ENCODE results near the gene KIAA1217. TPM values are rescaled to one million over a fixed set of nuclear protein-coding genes. Genes with fewer than 3 reads are reported as not detected.

KIAA1217 gene
- total RNA-seq, 3 donors from 2014 or later (not counting 1 experiment from before 2014, with no cell fraction given) = not detected

DNA sequence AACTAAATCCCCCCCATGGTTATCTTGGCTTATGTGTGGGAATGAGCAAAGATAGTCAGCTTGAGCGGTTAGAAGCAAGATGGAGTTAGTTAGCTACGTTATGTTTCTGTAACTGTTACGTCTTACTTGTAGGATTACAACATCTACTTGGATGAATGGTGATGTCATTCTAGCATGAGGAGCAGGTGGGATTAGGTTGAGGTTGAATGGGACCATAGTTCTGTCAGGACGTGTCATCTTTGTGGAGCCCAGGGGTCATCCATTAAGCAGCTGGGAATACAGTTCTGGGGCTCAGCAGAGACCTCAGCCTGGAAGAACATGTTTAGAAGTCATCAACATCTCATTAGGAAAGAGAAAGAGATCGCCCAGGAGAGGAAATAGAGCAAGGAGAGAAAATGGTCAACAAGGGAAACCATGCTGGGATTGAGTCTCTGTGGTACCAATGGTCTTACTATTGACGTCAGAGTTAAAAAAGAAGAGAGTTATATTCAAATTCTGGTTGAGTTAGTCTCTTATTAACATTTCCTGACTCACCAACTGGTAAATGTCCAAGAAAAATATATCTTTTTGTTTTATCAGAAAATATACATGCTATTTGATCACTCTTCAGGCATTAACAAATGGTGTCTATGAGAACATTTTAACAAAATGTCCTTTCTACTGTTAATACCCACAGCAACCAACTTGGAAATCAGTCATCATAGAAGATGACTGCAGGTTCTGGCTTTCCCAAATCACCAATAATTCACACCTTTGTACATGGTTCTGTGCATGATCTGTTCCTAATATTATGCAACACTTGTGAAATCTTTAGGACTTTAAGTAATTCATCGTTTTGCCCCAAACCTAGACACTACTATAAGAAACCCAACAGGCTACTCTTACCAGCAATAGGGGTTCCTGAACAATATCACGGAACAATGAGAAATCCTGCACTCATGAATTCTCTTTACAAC is 96.9 kb downstream of the KIAA1217 start:
- H3K9me3 Mint-ChIP-seq = peaks cover 3 to 7% of the 10 kb centered on the region in 2 donors
- TF ChIP-seq CTCF (IDR thresholded peaks at IDR 0.05) = no peak
- no peaks in the 10 kb centered on the region for H3K27me3 Mint-ChIP-seq (ENCODE audit: low read depth in 2 of 2)
- H3K27me3 ChIP-seq (ENCODE audit: control insufficient read depth, insufficient read depth, low read length) = no peaks in the 10 kb centered on the region
- DNase-seq = no peak
- no peak overlapping the region for H3K27ac Mint-ChIP-seq
- peaks cover 3% of the 10 kb centered on the region for H3K9me3 ChIP-seq (ENCODE audit: control insufficient read depth, insufficient read depth, low read length)
- no peaks in the 10 kb centered on the region for H3K4me1 ChIP-seq (ENCODE audit: control insufficient read depth, insufficient read depth, low read length)
- ATAC-seq = no peak
- H3K4me1 Mint-ChIP-seq = no peaks in the 10 kb centered on the region
- H3K36me3 ChIP-seq (ENCODE audit: control insufficient read depth, insufficient read depth, low read length) = no peaks in the 10 kb centered on the region
- H3K36me3 Mint-ChIP-seq = no peaks in the 10 kb centered on the region
- intact Hi-C loops (cut with micrococcal nuclease) = no loop called here
- H3K4me3 Mint-ChIP-seq = no peak overlapping the region
- no peak overlapping the region for H3K27ac ChIP-seq (ENCODE audit: low read length)
- WGBS (ENCODE audit: insufficient coverage) = 85% methylated on average over 7 of the region's 8 CpGs
- no peak overlapping the region for H3K4me3 ChIP-seq (ENCODE audit: low read length)

DNA sequence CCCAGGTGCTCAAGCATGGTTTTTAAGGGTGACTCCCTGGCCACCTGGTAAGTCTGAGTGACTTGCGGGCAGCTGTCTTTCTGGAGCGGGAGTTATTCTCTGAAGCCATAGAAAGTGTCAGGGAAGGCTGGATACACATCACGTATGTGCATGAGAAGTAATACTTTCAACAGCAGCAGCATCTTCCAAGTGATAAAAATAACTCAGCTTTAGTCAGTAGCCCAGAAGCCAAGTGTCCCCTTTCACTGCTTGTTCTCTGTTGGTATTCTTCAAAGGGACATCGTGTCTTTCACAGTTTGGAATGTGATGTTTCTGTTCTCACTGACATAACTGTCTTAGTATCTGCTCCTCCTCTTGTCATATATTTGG is 97.6 kb downstream of the KIAA1217 start:
- intact Hi-C loops (cut with micrococcal nuclease) = no loop called here
- no peaks in the 10 kb centered on the region for H3K4me1 Mint-ChIP-seq
- WGBS (ENCODE audit: insufficient coverage) = 93% methylated on average over 4 of the region's 4 CpGs
- no peaks in the 10 kb centered on the region for H3K27me3 Mint-ChIP-seq (ENCODE audit: low read depth in 2 of 2)
- no peak overlapping the region for H3K27ac ChIP-seq (ENCODE audit: low read length)
- H3K9me3 Mint-ChIP-seq = peaks cover 3 to 7% of the 10 kb centered on the region in 2 donors
- H3K4me3 ChIP-seq (ENCODE audit: low read length) = no peak overlapping the region
- H3K27me3 ChIP-seq (ENCODE audit: control insufficient read depth, insufficient read depth, low read length) = no peaks in the 10 kb centered on the region
- H3K36me3 ChIP-seq (ENCODE audit: control insufficient read depth, insufficient read depth, low read length) = no peaks in the 10 kb centered on the region
- no peaks in the 10 kb centered on the region for H3K4me1 ChIP-seq (ENCODE audit: control insufficient read depth, insufficient read depth, low read length)
- no peaks in the 10 kb centered on the region for H3K36me3 Mint-ChIP-seq
- DNase-seq = no peak
- no peak overlapping the region for H3K27ac Mint-ChIP-seq
- no peak for TF ChIP-seq CTCF (IDR thresholded peaks at IDR 0.05)
- H3K4me3 Mint-ChIP-seq = no peak overlapping the region
- peaks cover 3% of the 10 kb centered on the region for H3K9me3 ChIP-seq (ENCODE audit: control insufficient read depth, insufficient read depth, low read length)
- ATAC-seq = no peak

- peaks cover 3% of the 10 kb centered on the region for H3K9me3 ChIP-seq (ENCODE audit: control insufficient read depth, insufficient read depth, low read length)
- no peaks in the 10 kb centered on the region for H3K27me3 Mint-ChIP-seq (ENCODE audit: low read depth in 2 of 2)
- no peak overlapping the region for H3K27ac Mint-ChIP-seq
- DNase-seq (no peak), ATAC-seq (no peak)
- no peak overlapping the region for H3K4me3 ChIP-seq (ENCODE audit: low read length)
- peaks cover 3 to 7% of the 10 kb centered on the region in 2 donors for H3K9me3 Mint-ChIP-seq
- no peaks in the 10 kb centered on the region for H3K4me1 Mint-ChIP-seq
- H3K4me1 ChIP-seq (ENCODE audit: control insufficient read depth, insufficient read depth, low read length) = no peaks in the 10 kb centered on the region
- no peaks in the 10 kb centered on the region for H3K36me3 ChIP-seq (ENCODE audit: control insufficient read depth, insufficient read depth, low read length)
- no peaks in the 10 kb centered on the region for H3K36me3 Mint-ChIP-seq
- intact Hi-C loops (cut with micrococcal nuclease) = no loop called here
- WGBS (ENCODE audit: insufficient coverage) = 79% methylated on average over 4 of the region's 4 CpGs
- no peaks in the 10 kb centered on the region for H3K27me3 ChIP-seq (ENCODE audit: control insufficient read depth, insufficient read depth, low read length)
- no peak overlapping the region for H3K27ac ChIP-seq (ENCODE audit: low read length)
- H3K4me3 Mint-ChIP-seq = no peak overlapping the region
- TF ChIP-seq CTCF (IDR thresholded peaks at IDR 0.05) = no peak
Observed at GRCh38 chr10:24307116-24307515, 98.2 kb downstream of the KIAA1217 start.
